ENCODE data around the gene PROM2. TPM values are rescaled to one million over a fixed set of nuclear protein-coding genes. Genes with fewer than 3 reads are reported as not detected.

PROM2 gene
- total RNA-seq, 1 donor from 2014 or later, result 1.3 TPM

- no peaks in the 10 kb centered on the region for H3K36me3 Mint-ChIP-seq (ENCODE audit: unreplicated experiment)
- H3K9me3 Mint-ChIP-seq (ENCODE audit: unreplicated experiment), result no peaks in the 10 kb centered on the region
- H3K27ac Mint-ChIP-seq (ENCODE audit: unreplicated experiment), result no peak overlapping the region
- H3K27me3 Mint-ChIP-seq (ENCODE audit: unreplicated experiment), result peaks cover 4% of the 10 kb centered on the region
- no peak overlapping the region for H3K4me3 Mint-ChIP-seq (ENCODE audit: unreplicated experiment)
- H3K4me1 Mint-ChIP-seq (ENCODE audit: unreplicated experiment), result no peaks in the 10 kb centered on the region
- no peak for TF ChIP-seq CTCF (IDR thresholded peaks at IDR 0.05)
- no peak for DNase-seq (ENCODE audit: extremely low spot score, unreplicated experiment)
Measured at GRCh38 chr2:95301186-95301585, 26.9 kb downstream of the PROM2 start.

GRCh38 chr2:95301876-95302641, 27.8 kb downstream of the PROM2 start:
- no peak overlapping the region for H3K4me3 Mint-ChIP-seq (ENCODE audit: unreplicated experiment)
- TF ChIP-seq CTCF (IDR thresholded peaks at IDR 0.05), result no peak
- DNase-seq (ENCODE audit: extremely low spot score, unreplicated experiment), result no peak
- H3K4me1 Mint-ChIP-seq (ENCODE audit: unreplicated experiment), result no peaks in the 10 kb centered on the region
- H3K36me3 Mint-ChIP-seq (ENCODE audit: unreplicated experiment), result no peaks in the 10 kb centered on the region
- H3K27me3 Mint-ChIP-seq (ENCODE audit: unreplicated experiment), result peaks cover 5% of the 10 kb centered on the region
- H3K27ac Mint-ChIP-seq (ENCODE audit: unreplicated experiment), result no peak overlapping the region
- H3K9me3 Mint-ChIP-seq (ENCODE audit: unreplicated experiment), result no peaks in the 10 kb centered on the region

- DNase-seq (ENCODE audit: extremely low spot score, unreplicated experiment), result no peak
- Mint-ChIP-seq H3K9me3 (ENCODE audit: unreplicated experiment) (no peaks in the 10 kb centered on the region), H3K27me3 (ENCODE audit: unreplicated experiment) (peaks cover 5% of the 10 kb centered on the region), H3K36me3 (ENCODE audit: unreplicated experiment) (no peaks in the 10 kb centered on the region), H3K4me3 (ENCODE audit: unreplicated experiment) (no peak overlapping the region), H3K27ac (ENCODE audit: unreplicated experiment) (no peak overlapping the region), H3K4me1 (ENCODE audit: unreplicated experiment) (no peaks in the 10 kb centered on the region)
- no peak for TF ChIP-seq CTCF (IDR thresholded peaks at IDR 0.05)
Measured at GRCh38 chr2:95303191-95303919, 29.1 kb downstream of the PROM2 start.

- DNase-seq (ENCODE audit: extremely low spot score, unreplicated experiment), result no peak
- no peak overlapping the region for H3K4me3 Mint-ChIP-seq (ENCODE audit: unreplicated experiment)
- H3K27me3 Mint-ChIP-seq (ENCODE audit: unreplicated experiment), result peaks cover 2% of the 10 kb centered on the region
- TF ChIP-seq CTCF (IDR thresholded peaks at IDR 0.05), result no peak
- H3K36me3 Mint-ChIP-seq (ENCODE audit: unreplicated experiment), result no peaks in the 10 kb centered on the region
- no peaks in the 10 kb centered on the region for H3K9me3 Mint-ChIP-seq (ENCODE audit: unreplicated experiment)
- H3K4me1 Mint-ChIP-seq (ENCODE audit: unreplicated experiment), result no peaks in the 10 kb centered on the region
- no peak overlapping the region for H3K27ac Mint-ChIP-seq (ENCODE audit: unreplicated experiment)
Measured at GRCh38 chr2:95305380-95306061, 31.3 kb downstream of the PROM2 start.
